ENCODE data around the gene FBXO42. TPM values are rescaled to one million over a fixed set of nuclear protein-coding genes. Genes with fewer than 3 reads are reported as not detected.

Gene FBXO42
- total RNA-seq, 1 experiment from 2014 or later: 13.0 TPM

DNA sequence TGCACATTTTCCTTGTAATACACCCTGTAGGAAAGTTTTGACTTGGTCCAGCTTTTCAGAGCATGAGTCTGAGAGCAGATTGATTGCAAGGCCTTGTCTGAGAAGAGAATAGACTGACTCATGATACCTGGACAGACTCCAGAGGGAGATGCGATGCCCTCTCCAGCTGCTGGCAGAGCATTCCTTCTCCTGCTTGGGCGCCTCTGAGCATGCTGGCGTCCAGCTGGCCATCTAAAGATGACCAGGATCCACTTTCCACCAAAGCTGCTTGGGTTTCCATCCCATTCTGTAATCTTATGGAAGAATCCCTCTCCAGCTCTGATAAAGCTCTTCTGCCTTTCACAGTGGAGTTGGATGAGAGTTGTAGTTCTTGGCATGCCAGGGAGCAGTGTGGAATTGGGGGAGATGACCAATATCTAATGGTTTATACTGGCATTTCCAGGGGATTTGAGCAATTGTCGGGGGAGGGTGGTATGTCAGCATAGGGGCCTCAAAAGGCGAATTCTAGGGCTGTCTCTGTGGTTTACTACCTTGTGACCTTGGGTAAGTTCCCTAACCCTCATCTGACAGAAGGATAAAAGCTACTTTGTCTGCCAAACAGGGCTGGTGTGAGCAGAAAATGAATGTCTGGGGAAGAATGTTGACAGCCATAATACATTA, 34.3 kb upstream of the FBXO42 start:
- BruUV-seq (replicated peaks): no TSS peak

DNA sequence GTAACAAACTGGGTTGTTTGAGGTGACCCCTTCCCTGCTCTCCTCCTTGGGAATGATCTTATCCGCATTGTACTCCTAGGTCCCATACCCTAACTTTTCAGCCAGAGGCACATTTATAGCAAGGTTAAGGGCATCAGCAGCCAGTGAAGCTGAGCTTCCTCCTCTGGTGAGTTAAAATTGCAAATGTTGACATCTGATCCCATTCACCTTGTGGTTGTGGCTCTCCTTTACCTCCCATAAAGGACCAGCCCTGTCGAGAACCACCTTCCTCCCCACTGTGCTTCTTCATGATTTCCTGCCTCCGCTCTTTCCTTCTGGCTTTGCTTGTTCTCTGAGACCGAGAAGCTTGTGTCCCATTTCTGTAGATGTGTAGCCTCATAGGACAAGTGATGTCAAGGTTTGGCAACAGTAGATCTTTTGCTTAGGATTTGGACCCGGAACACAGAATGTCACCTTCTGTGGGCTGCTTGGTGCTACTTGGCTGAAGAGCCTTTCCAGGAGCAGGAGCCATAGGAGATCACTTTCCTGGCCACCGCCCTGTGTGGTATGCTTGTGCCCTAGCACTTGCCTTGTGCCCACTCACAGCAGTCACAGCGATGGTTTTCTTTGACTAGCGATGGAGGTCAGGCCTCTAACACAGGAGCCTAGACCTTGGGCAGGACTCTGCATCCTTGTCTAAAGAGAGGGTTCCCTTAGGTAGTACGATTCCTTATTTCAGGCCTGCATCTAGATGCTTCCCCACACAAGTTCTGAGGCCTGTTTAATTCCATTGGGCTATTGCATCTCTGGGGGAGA, 33.6 kb upstream of the FBXO42 start:
- no peak overlapping the region for H3K27ac ChIP-seq
- POLR2A ChIA-PET (ENCODE audit: unreplicated experiment): interaction anchor here (0.6 kb wide), 1 partner anchor 40 kb away, joined by 3 read pairs; no protein-coding TSS in a partner anchor
- CTCF ChIA-PET: no interaction called here

More for the DNA sequence above, 34.3 kb upstream of the FBXO42 start:
- Histone ChIP-seq H3K36me3 (ENCODE audit: low read depth) (no peaks in the 10 kb centered on the region), H3K4me1 (replicated peaks; ENCODE audit: insufficient read depth) (no peaks in the 10 kb centered on the region; the same call in 1 of the 2 replicates), H3K9me3 (ENCODE audit: insufficient read depth, low read depth) (no peaks in the 10 kb centered on the region), H3K4me2 (no peak overlapping the region), H3K79me2 (ENCODE audit: low read depth) (peaks cover 88% of the 10 kb centered on the region), H3K4me3 (no peak overlapping the region), H2AFZ (no peak overlapping the region), H3F3A (ENCODE audit: insufficient read depth, low read depth) (no peaks in the 10 kb centered on the region), H4K20me1 (ENCODE audit: insufficient read depth) (peaks cover 30% of the 10 kb centered on the region), H3K9me2 (ENCODE audit: insufficient read depth) (no peaks in the 10 kb centered on the region), H3K27me3 (ENCODE audit: insufficient read depth, low read depth) (no peaks in the 10 kb centered on the region), H3K27ac (no peak overlapping the region)
- DNase-seq: peak in 1 of 2 experiments; percentile 32
- no peak for TF ChIP-seq EZH2 (IDR thresholded peaks at IDR 0.05; ENCODE audit: low read depth)
- TF ChIP-seq, protein P1, sequence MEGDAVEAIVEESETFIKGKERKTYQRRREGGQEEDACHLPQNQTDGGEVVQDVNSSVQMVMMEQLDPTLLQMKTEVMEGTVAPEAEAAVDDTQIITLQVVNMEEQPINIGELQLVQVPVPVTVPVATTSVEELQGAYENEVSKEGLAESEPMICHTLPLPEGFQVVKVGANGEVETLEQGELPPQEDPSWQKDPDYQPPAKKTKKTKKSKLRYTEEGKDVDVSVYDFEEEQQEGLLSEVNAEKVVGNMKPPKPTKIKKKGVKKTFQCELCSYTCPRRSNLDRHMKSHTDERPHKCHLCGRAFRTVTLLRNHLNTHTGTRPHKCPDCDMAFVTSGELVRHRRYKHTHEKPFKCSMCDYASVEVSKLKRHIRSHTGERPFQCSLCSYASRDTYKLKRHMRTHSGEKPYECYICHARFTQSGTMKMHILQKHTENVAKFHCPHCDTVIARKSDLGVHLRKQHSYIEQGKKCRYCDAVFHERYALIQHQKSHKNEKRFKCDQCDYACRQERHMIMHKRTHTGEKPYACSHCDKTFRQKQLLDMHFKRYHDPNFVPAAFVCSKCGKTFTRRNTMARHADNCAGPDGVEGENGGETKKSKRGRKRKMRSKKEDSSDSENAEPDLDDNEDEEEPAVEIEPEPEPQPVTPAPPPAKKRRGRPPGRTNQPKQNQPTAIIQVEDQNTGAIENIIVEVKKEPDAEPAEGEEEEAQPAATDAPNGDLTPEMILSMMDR (conservative IDR thresholded peaks at IDR 0.05): no peak
- ChIA-PET CTCF (no interaction called here), POLR2A (ENCODE audit: unreplicated experiment) (interaction anchor here (0.6 kb wide), 1 partner anchor 39 kb away, joined by 3 read pairs; no protein-coding TSS in a partner anchor)
- intact Hi-C loops (cut with micrococcal nuclease; ENCODE audit: unreplicated experiment): no loop called here

DNA sequence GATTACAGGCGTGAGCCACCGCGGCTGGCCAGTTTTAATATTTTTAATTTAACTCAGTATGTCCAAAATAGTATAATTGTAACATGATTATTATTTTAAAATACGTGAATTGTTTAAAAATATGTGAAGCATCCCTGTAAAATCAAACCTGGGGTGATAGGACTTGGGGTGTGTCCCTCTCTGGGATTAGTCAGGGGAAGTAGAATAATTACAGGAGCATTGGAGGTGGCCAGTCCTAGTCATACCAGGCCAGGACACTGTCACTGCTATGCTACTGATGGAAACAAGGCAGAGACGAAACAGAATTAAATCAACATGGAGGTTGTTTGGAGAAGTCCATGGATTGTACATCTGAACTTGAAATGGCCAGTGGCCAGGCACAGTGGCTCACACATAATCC, 31.6 kb upstream of the FBXO42 start:
- Histone ChIP-seq H3K9me3 (ENCODE audit: insufficient read depth, low read depth) (no peaks in the 10 kb centered on the region), H3K4me1 (replicated peaks; ENCODE audit: insufficient read depth) (no peaks in the 10 kb centered on the region; the same call in 1 of the 2 replicates), H3K36me3 (ENCODE audit: low read depth) (no peaks in the 10 kb centered on the region), H3K4me2 (no peak overlapping the region), H3K27ac (no peak overlapping the region), H3K9me2 (ENCODE audit: insufficient read depth) (no peaks in the 10 kb centered on the region), H2AFZ (no peak overlapping the region), H3K4me3 (no peak overlapping the region), H3K27me3 (ENCODE audit: insufficient read depth, low read depth) (no peaks in the 10 kb centered on the region), H3F3A (ENCODE audit: insufficient read depth, low read depth) (no peaks in the 10 kb centered on the region), H3K79me2 (ENCODE audit: low read depth) (peaks cover 94% of the 10 kb centered on the region), H4K20me1 (ENCODE audit: insufficient read depth) (peaks cover 38% of the 10 kb centered on the region)
- intact Hi-C loops (cut with micrococcal nuclease; ENCODE audit: unreplicated experiment): no loop called here
- TF ChIP-seq, protein P1 (conservative IDR thresholded peaks at IDR 0.05): no peak
- TF ChIP-seq EZH2 (IDR thresholded peaks at IDR 0.05; ENCODE audit: low read depth): no peak
- BruUV-seq (replicated peaks): no TSS peak
- ChIA-PET CTCF (no interaction called here), POLR2A (ENCODE audit: unreplicated experiment) (no interaction called here)
- DNase-seq: no peak

More for the DNA sequence above, 33.6 kb upstream of the FBXO42 start:
- Histone ChIP-seq H4K20me1 (ENCODE audit: insufficient read depth) (peaks cover 33% of the 10 kb centered on the region), H3K4me2 (no peak overlapping the region), H2AFZ (no peak overlapping the region), H3K9me3 (ENCODE audit: insufficient read depth, low read depth) (no peaks in the 10 kb centered on the region), H3K36me3 (ENCODE audit: low read depth) (no peaks in the 10 kb centered on the region), H3K4me1 (replicated peaks; ENCODE audit: insufficient read depth) (no peaks in the 10 kb centered on the region; the same call in 1 of the 2 replicates), H3K79me2 (ENCODE audit: low read depth) (peaks cover 89% of the 10 kb centered on the region), H3K27me3 (ENCODE audit: insufficient read depth, low read depth) (no peaks in the 10 kb centered on the region), H3K4me3 (no peak overlapping the region), H3K9me2 (ENCODE audit: insufficient read depth) (no peaks in the 10 kb centered on the region), H3F3A (ENCODE audit: insufficient read depth, low read depth) (no peaks in the 10 kb centered on the region)
- no peak for DNase-seq
- intact Hi-C loops (cut with micrococcal nuclease; ENCODE audit: unreplicated experiment): no loop called here
- BruUV-seq (replicated peaks): no TSS peak
- TF ChIP-seq, protein P1 (conservative IDR thresholded peaks at IDR 0.05): no peak
- no peak for TF ChIP-seq EZH2 (IDR thresholded peaks at IDR 0.05; ENCODE audit: low read depth)

All from PC-9 (cell line).